DOHH2 (cell line): Measurements from ENCODE around the gene CBX6.
A peak's percentile ranks its signal among the peaks of the same experiment; 100 is the strongest.

Source experiments
- H3F3A ChIP-seq: fragments of 200-600 bp; sonication (generic), shearing (Covaris generic); 2 replicates; pipeline ENCODE4 v1.6.0; 2016; ENCODE audit warnings: antibody characterized with exemption, mild to moderate bottlenecking; ENCODE audit not compliant: control insufficient read depth, insufficient read depth
- H3K27ac ChIP-seq: fragments of 200-600 bp; sonication (generic); 2 replicates; pipeline ENCODE4 v1.5.1; 2014; ENCODE audit warnings: low read depth, mild to moderate bottlenecking, low read length, moderate library complexity
- H3K27me3 ChIP-seq: fragments of 200-600 bp; sonication (generic); 2 replicates; pipeline ENCODE4 v1.6.1; 2014; ENCODE audit warnings: mild to moderate bottlenecking, low read length, mixed read lengths; ENCODE audit not compliant: control insufficient read depth
- H3K36me3 ChIP-seq: fragments of 200-600 bp; sonication (generic); 2 replicates; pipeline ENCODE4 v1.6.1; 2014; ENCODE audit warnings: mild to moderate bottlenecking, low read length, moderate library complexity, mixed read lengths; ENCODE audit not compliant: control insufficient read depth
- H3K4me1 ChIP-seq: fragments of 200-600 bp; sonication (generic); 2 replicates; pipeline ENCODE4 v1.6.1; 2014; ENCODE audit warnings: mild to moderate bottlenecking, low read length, mixed read lengths; ENCODE audit not compliant: control insufficient read depth
- H3K4me2 ChIP-seq: fragments of 200-600 bp; sonication (generic); 2 replicates; pipeline ENCODE4 v1.6.0; 2014; ENCODE audit warnings: mild to moderate bottlenecking, low read length, moderate library complexity
- H3K4me3 ChIP-seq: fragments of 200-600 bp; sonication (generic); 2 replicates; pipeline ENCODE4 v1.5.1; 2014; ENCODE audit warnings: mild to moderate bottlenecking, low read length, mixed read lengths
- H3K79me2 ChIP-seq: fragments of 200-600 bp; sonication (generic); 2 replicates; pipeline ENCODE4 v1.6.1; 2014; ENCODE audit warnings: mild to moderate bottlenecking, low read length, mixed read lengths; ENCODE audit not compliant: control insufficient read depth
- H3K9me2 ChIP-seq: fragments of 200-600 bp; sonication (generic); replicated peaks from 2 replicates; pipeline ENCODE4 v1.6.1; 2014; ENCODE audit warnings: mild to moderate bottlenecking, low read length, mixed read lengths; ENCODE audit not compliant: control insufficient read depth
- H3K9me3 ChIP-seq: fragments of 200-600 bp; sonication (generic); 2 replicates; pipeline ENCODE4 v1.6.1; 2014; ENCODE audit warnings: antibody characterized with exemption, low read length, mixed read lengths; ENCODE audit not compliant: control insufficient read depth, insufficient read depth
- H4K20me1 ChIP-seq: fragments of 200-600 bp; sonication (generic); 2 replicates; pipeline ENCODE4 v1.6.0; 2014; ENCODE audit warnings: low read depth, mild to moderate bottlenecking, antibody characterized with exemption, low read length, moderate library complexity; ENCODE audit not compliant: control insufficient read depth, insufficient read depth
- CTCF ChIP-seq: fragments of 200-600 bp; sonication (generic); IDR thresholded peaks from one replicate; pipeline ENCODE4 v1.5.1; 2014; ENCODE audit warnings: antibody characterized with exemption, mild to moderate bottlenecking, low read depth, low read length; ENCODE audit not compliant: poor library complexity, severe bottlenecking
- EZH2phosphoT487 ChIP-seq: fragments of 200-600 bp; sonication (generic); IDR thresholded peaks from 2 replicates; pipeline ENCODE4 v1.6.1; 2017; ENCODE audit warnings: borderline replicate concordance, mild to moderate bottlenecking, antibody characterized with exemption, low read length, moderate library complexity, mixed read lengths

The CBX6 gene

DNA sequence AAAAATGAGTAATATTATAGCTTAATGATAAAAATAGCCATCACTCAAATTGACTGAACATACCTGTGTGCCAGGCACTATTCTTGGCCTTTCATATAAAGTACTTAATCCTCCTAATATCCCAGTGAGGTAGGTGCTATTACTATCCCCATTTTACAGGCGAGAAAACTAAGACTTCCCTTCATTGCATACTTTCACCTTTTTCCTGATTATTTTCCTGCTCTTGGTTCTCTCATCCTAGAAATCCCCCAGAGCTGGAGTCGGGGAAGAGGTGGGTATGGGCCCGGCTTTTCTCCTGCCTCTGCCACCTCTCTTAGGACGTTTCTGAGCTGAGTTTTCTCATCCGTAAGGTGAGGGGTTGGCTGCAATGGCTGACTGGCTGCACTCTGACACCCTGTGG lies 30.4 kb downstream of the CBX6 start:
- Histone ChIP-seq H4K20me1 (no peaks in the 10 kb centered on the region), H3K4me2 (no peak overlapping the region), H3K9me2 (no peaks in the 10 kb centered on the region), H3K27me3 (peaks cover 58% of the 10 kb centered on the region), H3F3A (no peaks in the 10 kb centered on the region), H3K27ac (no peak overlapping the region), H3K9me3 (no peaks in the 10 kb centered on the region), H3K4me1 (0 out of 2 replicates have a peak, but pooled peaks cover 3% of the 10 kb centered on the region), H3K36me3 (no peaks in the 10 kb centered on the region), H3K79me2 (no peaks in the 10 kb centered on the region), H3K4me3 (no peak overlapping the region)
- no peak for TF ChIP-seq CTCF
- TF ChIP-seq EZH2phosphoT487: 0 out of 2 replicates have a peak, but pooled peaks have one; percentile 72

- H3F3A ChIP-seq: no peaks in the 10 kb centered on the region
- no peak for TF ChIP-seq CTCF
- no peak for TF ChIP-seq EZH2phosphoT487
- H3K79me2 ChIP-seq: no peaks in the 10 kb centered on the region
- no peaks in the 10 kb centered on the region for H3K9me3 ChIP-seq
- no peak overlapping the region for H3K4me3 ChIP-seq
- 0 out of 2 replicates have a peak, but pooled peaks cover 3% of the 10 kb centered on the region for H3K4me1 ChIP-seq
- H3K36me3 ChIP-seq: no peaks in the 10 kb centered on the region
- no peak overlapping the region for H3K27ac ChIP-seq
- no peaks in the 10 kb centered on the region for H4K20me1 ChIP-seq
- H3K9me2 ChIP-seq: no peaks in the 10 kb centered on the region
- peaks cover 56% of the 10 kb centered on the region for H3K27me3 ChIP-seq
- H3K4me2 ChIP-seq: no peak overlapping the region
These were observed 30.8 kb downstream of the CBX6 start for GRCh38 chr22:38841211-38841610.

- Histone ChIP-seq H3K4me1 (0 out of 2 replicates have a peak, but pooled peaks cover 3% of the 10 kb centered on the region), H3K36me3 (no peaks in the 10 kb centered on the region), H3K4me3 (no peak overlapping the region), H3K4me2 (no peak overlapping the region), H3K79me2 (no peaks in the 10 kb centered on the region), H3K27ac (no peak overlapping the region), H4K20me1 (no peaks in the 10 kb centered on the region), H3K9me3 (no peaks in the 10 kb centered on the region), H3F3A (no peaks in the 10 kb centered on the region), H3K9me2 (no peaks in the 10 kb centered on the region), H3K27me3 (peaks cover 49% of the 10 kb centered on the region)
- no peak for TF ChIP-seq EZH2phosphoT487
- TF ChIP-seq CTCF: no peak
These were observed 31.9 kb downstream of the CBX6 start for GRCh38 chr22:38840129-38840528.
